ENCODE data around the gene SMAD9. TPM values are rescaled to one million over a fixed set of nuclear protein-coding genes. Genes with fewer than 3 reads are reported as not detected.

The SMAD9 gene
- total and polyA plus RNA-seq, 9 of the 15 experiments (the other 6 are each of a cell fraction or from before 2014, with no cell fraction given): 0.02 to 0.08 (median 0.03) TPM; not detected in 4

- TF ChIP-seq ZNF668 (CRISPR knock-in tag; IDR thresholded peaks at IDR 0.05): no peak
- TF ChIP-seq NCOA6 (IDR thresholded peaks at IDR 0.05): no peak
- no peak for TF ChIP-seq ZNF584 (CRISPR knock-in tag; IDR thresholded peaks at IDR 0.05; ENCODE audit: low read depth)
- no peak for TF ChIP-seq CBX1 (IDR thresholded peaks at IDR 0.05; ENCODE audit: low read depth)
- no peak for TF ChIP-seq DDX20 (tag; IDR thresholded peaks at IDR 0.05; ENCODE audit: low read depth)
- no peak for TF ChIP-seq TSHZ1 (CRISPR knock-in tag; IDR thresholded peaks at IDR 0.05)
- no peak for TF ChIP-seq MAFG (tag; conservative IDR thresholded peaks at IDR 0.05)
- ATAC-seq (no peak), DNase-seq (ENCODE audit: extremely low read depth in 1 of 4, low spot score in 3 of 4) (no peak), FAIRE-seq (no peak)
- in situ Hi-C loops (cut with MboI) (no loop called here), intact Hi-C loops (cut with micrococcal nuclease) (no loop called here)
- no peak overlapping the region for H3K4me3 ChIP-seq
- ChIA-PET POLR2A (interaction anchor here (0.6 to 1.1 kb wide), 5 partner anchors 10 to 685 kb away, joined by 3 to 5 read pairs (median 3); no protein-coding TSS in a partner anchor), CTCF (ENCODE audit: low intra/inter-chr PET ratio) (no interaction called here)
- H3K9ac ChIP-seq (ENCODE audit: insufficient read depth in 1 of 2, low read depth in 2 of 2, low read length in 2 of 2): no peak overlapping the region
- no peak overlapping the region for H3K4me2 ChIP-seq (ENCODE audit: insufficient read depth, low read length)
- H3K4me1 ChIP-seq (replicated peaks in 1 of 2; ENCODE audit: control insufficient read depth in 2 of 2, insufficient read depth in 2 of 2, low read length in 2 of 2): no peaks in the 10 kb centered on the region
- H4K20me1 ChIP-seq (replicated peaks; ENCODE audit: control insufficient read depth, insufficient read depth, low read length): no peaks in the 10 kb centered on the region
- H3K27ac ChIP-seq (ENCODE audit: extremely low read depth, low read depth, low read length): no peak overlapping the region
- H3K79me2 ChIP-seq (ENCODE audit: control insufficient read depth, insufficient read depth, low read length): no peaks in the 10 kb centered on the region
- peaks cover 30% of the 10 kb centered on the region; the same call in 1 of the 3 replicates for H3K36me3 ChIP-seq (ENCODE audit: control insufficient read depth, insufficient read depth, low read length)
- no peaks in the 10 kb centered on the region for H3K9me1 ChIP-seq (ENCODE audit: control insufficient read depth, insufficient read depth, low read length)
- no peaks in the 10 kb centered on the region for H3K27me3 ChIP-seq (ENCODE audit: control insufficient read depth in 2 of 2, insufficient read depth in 2 of 2, low read length in 2 of 2)
- 90% methylated on average over 2 of the region's 2 CpGs for WGBS (ENCODE audit: insufficient coverage, low coverage, missing lambda C conversion rate)
- BruUV-seq (replicated peaks): no TSS peak
- H2AFZ ChIP-seq (ENCODE audit: low read depth, low read length): no peak overlapping the region
- H3K9me3 ChIP-seq (replicated peaks; ENCODE audit: control insufficient read depth, insufficient read depth, low read depth, low read length): no peaks in the 10 kb centered on the region
These were observed 39.5 kb upstream of the SMAD9 start for GRCh38 chr13:36959456-36960116.

Data from K562 (cell line).